ENCODE results near the gene NUP54. TPM values are rescaled to one million over a fixed set of nuclear protein-coding genes. Genes with fewer than 3 reads are reported as not detected.

The NUP54 gene
- total and polyA plus RNA-seq, 9 of the 15 experiments (the other 6 are each of a cell fraction or from before 2014, with no cell fraction given), result 29.6 to 115 (median 67.7) TPM

- TF ChIP-seq, protein P1, sequence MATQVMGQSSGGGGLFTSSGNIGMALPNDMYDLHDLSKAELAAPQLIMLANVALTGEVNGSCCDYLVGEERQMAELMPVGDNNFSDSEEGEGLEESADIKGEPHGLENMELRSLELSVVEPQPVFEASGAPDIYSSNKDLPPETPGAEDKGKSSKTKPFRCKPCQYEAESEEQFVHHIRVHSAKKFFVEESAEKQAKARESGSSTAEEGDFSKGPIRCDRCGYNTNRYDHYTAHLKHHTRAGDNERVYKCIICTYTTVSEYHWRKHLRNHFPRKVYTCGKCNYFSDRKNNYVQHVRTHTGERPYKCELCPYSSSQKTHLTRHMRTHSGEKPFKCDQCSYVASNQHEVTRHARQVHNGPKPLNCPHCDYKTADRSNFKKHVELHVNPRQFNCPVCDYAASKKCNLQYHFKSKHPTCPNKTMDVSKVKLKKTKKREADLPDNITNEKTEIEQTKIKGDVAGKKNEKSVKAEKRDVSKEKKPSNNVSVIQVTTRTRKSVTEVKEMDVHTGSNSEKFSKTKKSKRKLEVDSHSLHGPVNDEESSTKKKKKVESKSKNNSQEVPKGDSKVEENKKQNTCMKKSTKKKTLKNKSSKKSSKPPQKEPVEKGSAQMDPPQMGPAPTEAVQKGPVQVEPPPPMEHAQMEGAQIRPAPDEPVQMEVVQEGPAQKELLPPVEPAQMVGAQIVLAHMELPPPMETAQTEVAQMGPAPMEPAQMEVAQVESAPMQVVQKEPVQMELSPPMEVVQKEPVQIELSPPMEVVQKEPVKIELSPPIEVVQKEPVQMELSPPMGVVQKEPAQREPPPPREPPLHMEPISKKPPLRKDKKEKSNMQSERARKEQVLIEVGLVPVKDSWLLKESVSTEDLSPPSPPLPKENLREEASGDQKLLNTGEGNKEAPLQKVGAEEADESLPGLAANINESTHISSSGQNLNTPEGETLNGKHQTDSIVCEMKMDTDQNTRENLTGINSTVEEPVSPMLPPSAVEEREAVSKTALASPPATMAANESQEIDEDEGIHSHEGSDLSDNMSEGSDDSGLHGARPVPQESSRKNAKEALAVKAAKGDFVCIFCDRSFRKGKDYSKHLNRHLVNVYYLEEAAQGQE (IDR thresholded peaks at IDR 0.05; ENCODE audit: borderline replicate concordance), result no peak
- TF ChIP-seq, protein P1 (CRISPR knock-in tag; IDR thresholded peaks at IDR 0.05; ENCODE audit: low read depth), result no peak
- TF ChIP-seq STAT6 (CRISPR knock-in tag; IDR thresholded peaks at IDR 0.05) (no peak), ZC3H8 (IDR thresholded peaks at IDR 0.05) (no peak), PHF8 (IDR thresholded peaks at IDR 0.05; ENCODE audit: borderline replicate concordance, low read length) (peak; percentile 98), ZNF12 (CRISPR knock-in tag; IDR thresholded peaks at IDR 0.05) (0 out of 2 replicates have a peak, but pooled peaks have one; percentile 12), FUS (optimal IDR thresholded peaks at IDR 0.05; ENCODE audit: low read depth, low read length) (no peak), ZNF316 (IDR thresholded peaks at IDR 0.05) (peak; percentile 71), SRSF3 (IDR thresholded peaks at IDR 0.05; ENCODE audit: insufficient read depth, low read length) (no peak), ELF1 (tag; IDR thresholded peaks at IDR 0.05) (peak; percentile 82), ZSCAN32 (CRISPR knock-in tag; IDR thresholded peaks at IDR 0.05) (no peak), ZNF280A (IDR thresholded peaks at IDR 0.05; ENCODE audit: low read depth, partially characterized antibody) (no peak), EP300 (IDR thresholded peaks at IDR 0.05; ENCODE audit: low read length) (0 out of 2 replicates have a peak, but pooled peaks have one; percentile 40)
These were observed at the start of gene NUP54 (continued) for GRCh38 chr4:76148142-76148865.

All from K562 (cell line).